ENCODE data around the gene MAP7.
"Not testable (repeated sequence)": the region's sequence is repeated elsewhere in the genome, so short reads cannot be mapped to it uniquely, and the experiment has no call there.

Gene MAP7

GRCh38 chr6:136383268-136383937 lies 166.8 kb downstream of the MAP7 start:
- DNase-seq (ENCODE audit: low read depth in 2 of 2), result no peak

- no peak for DNase-seq (ENCODE audit: low read depth in 2 of 2)
Observed at GRCh38 chr6:136382676-136383252, 167.5 kb downstream of the MAP7 start.

GRCh38 chr6:136378888-136379287 lies 171.3 kb downstream of the MAP7 start:
- no peak for DNase-seq (ENCODE audit: low read depth in 2 of 2)

- not testable (repeated sequence) for DNase-seq (ENCODE audit: low read depth in 2 of 2)
Observed at GRCh38 chr6:136375836-136376235, 174.4 kb downstream of the MAP7 start.

GRCh38 chr6:136371959-136372358 lies 178.3 kb downstream of the MAP7 start:
- DNase-seq (ENCODE audit: low read depth in 2 of 2), result no peak

GRCh38 chr6:136370988-136371728 lies 179.1 kb downstream of the MAP7 start:
- no peak for DNase-seq (ENCODE audit: low read depth in 2 of 2)

- DNase-seq (ENCODE audit: low read depth in 2 of 2), result peak in 1 of 2 experiments; percentile 13
Observed at GRCh38 chr6:136365776-136366354, 184.4 kb downstream of the MAP7 start.

- no peak for DNase-seq (ENCODE audit: low read depth in 2 of 2)
Observed at GRCh38 chr6:136362421-136363356, 187.5 kb downstream of the MAP7 start.

GRCh38 chr6:136361787-136362186 lies 188.4 kb downstream of the MAP7 start:
- no peak for DNase-seq (ENCODE audit: low read depth in 2 of 2)

- no peak for DNase-seq (ENCODE audit: low read depth in 2 of 2)
Observed at GRCh38 chr6:136360783-136361182, 189.4 kb downstream of the MAP7 start.

- no peak for DNase-seq (ENCODE audit: low read depth in 2 of 2)
Observed at GRCh38 chr6:136359851-136360250, 190.4 kb downstream of the MAP7 start.

- no peak for DNase-seq (ENCODE audit: low read depth in 2 of 2)
Observed at GRCh38 chr6:136351518-136352110, 198.6 kb downstream of the MAP7 start.

GRCh38 chr6:136350914-136351313 lies 199.3 kb downstream of the MAP7 start:
- DNase-seq (ENCODE audit: low read depth in 2 of 2), result no peak

GRCh38 chr6:136347847-136348246 lies 202.4 kb downstream of the MAP7 start:
- DNase-seq (ENCODE audit: low read depth in 2 of 2), result no peak

- no peak for DNase-seq (ENCODE audit: low read depth in 2 of 2)
Observed at GRCh38 chr6:136345145-136345544, 205.1 kb downstream of the MAP7 start.

GRCh38 chr6:136344420-136344819 lies 205.8 kb downstream of the MAP7 start:
- no peak for DNase-seq (ENCODE audit: low read depth in 2 of 2)

- DNase-seq (ENCODE audit: low read depth in 2 of 2), result no peak
Observed at GRCh38 chr6:136343700-136344099, 206.5 kb downstream of the MAP7 start.

- DNase-seq (ENCODE audit: low read depth in 2 of 2), result no peak
Observed at GRCh38 chr6:136343275-136343674, 206.9 kb downstream of the MAP7 start.

GRCh38 chr6:136341967-136342366 lies 208.3 kb downstream of the MAP7 start:
- DNase-seq (ENCODE audit: low read depth in 2 of 2), result no peak

GRCh38 chr6:136341367-136341766 lies 208.9 kb downstream of the MAP7 start:
- DNase-seq (ENCODE audit: low read depth in 2 of 2), result no peak

- no peak for DNase-seq (ENCODE audit: low read depth in 2 of 2)
Observed at GRCh38 chr6:136338486-136338885, 211.7 kb downstream of the MAP7 start.
